Measurements from ENCODE around the gene CNOT6L.

GRCh38 chr4:77695774-77696173 is 123.4 kb downstream of the CNOT6L start:
- TF ChIP-seq SMC3 (IDR thresholded peaks at IDR 0.05) (no peak), JUN (IDR thresholded peaks at IDR 0.05) (no peak), CEBPB (IDR thresholded peaks at IDR 0.05) (0 out of 4 replicates have a peak, but pooled peaks of 1 of the 2 experiments have one; percentile 12), POLR2A (IDR thresholded peaks at IDR 0.05; ENCODE audit: low read length) (no peak), MAZ (IDR thresholded peaks at IDR 0.05; ENCODE audit: borderline replicate concordance, low read depth, low read length) (no peak), CBX8 (IDR thresholded peaks at IDR 0.05) (no peak), NR3C1 (IDR thresholded peaks at IDR 0.05) (no peak), RNF2 (IDR thresholded peaks at IDR 0.05; ENCODE audit: borderline replicate concordance, low read depth) (no peak), CHD2 (IDR thresholded peaks at IDR 0.05; ENCODE audit: low read length, partially characterized antibody) (no peak), HOXA7 (CRISPR knock-in tag; IDR thresholded peaks at IDR 0.05) (no peak)
- TF ChIP-seq, protein P1, sequence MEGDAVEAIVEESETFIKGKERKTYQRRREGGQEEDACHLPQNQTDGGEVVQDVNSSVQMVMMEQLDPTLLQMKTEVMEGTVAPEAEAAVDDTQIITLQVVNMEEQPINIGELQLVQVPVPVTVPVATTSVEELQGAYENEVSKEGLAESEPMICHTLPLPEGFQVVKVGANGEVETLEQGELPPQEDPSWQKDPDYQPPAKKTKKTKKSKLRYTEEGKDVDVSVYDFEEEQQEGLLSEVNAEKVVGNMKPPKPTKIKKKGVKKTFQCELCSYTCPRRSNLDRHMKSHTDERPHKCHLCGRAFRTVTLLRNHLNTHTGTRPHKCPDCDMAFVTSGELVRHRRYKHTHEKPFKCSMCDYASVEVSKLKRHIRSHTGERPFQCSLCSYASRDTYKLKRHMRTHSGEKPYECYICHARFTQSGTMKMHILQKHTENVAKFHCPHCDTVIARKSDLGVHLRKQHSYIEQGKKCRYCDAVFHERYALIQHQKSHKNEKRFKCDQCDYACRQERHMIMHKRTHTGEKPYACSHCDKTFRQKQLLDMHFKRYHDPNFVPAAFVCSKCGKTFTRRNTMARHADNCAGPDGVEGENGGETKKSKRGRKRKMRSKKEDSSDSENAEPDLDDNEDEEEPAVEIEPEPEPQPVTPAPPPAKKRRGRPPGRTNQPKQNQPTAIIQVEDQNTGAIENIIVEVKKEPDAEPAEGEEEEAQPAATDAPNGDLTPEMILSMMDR (IDR thresholded peaks at IDR 0.05), result no peak
- TF ChIP-seq, protein P2, sequence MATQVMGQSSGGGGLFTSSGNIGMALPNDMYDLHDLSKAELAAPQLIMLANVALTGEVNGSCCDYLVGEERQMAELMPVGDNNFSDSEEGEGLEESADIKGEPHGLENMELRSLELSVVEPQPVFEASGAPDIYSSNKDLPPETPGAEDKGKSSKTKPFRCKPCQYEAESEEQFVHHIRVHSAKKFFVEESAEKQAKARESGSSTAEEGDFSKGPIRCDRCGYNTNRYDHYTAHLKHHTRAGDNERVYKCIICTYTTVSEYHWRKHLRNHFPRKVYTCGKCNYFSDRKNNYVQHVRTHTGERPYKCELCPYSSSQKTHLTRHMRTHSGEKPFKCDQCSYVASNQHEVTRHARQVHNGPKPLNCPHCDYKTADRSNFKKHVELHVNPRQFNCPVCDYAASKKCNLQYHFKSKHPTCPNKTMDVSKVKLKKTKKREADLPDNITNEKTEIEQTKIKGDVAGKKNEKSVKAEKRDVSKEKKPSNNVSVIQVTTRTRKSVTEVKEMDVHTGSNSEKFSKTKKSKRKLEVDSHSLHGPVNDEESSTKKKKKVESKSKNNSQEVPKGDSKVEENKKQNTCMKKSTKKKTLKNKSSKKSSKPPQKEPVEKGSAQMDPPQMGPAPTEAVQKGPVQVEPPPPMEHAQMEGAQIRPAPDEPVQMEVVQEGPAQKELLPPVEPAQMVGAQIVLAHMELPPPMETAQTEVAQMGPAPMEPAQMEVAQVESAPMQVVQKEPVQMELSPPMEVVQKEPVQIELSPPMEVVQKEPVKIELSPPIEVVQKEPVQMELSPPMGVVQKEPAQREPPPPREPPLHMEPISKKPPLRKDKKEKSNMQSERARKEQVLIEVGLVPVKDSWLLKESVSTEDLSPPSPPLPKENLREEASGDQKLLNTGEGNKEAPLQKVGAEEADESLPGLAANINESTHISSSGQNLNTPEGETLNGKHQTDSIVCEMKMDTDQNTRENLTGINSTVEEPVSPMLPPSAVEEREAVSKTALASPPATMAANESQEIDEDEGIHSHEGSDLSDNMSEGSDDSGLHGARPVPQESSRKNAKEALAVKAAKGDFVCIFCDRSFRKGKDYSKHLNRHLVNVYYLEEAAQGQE (IDR thresholded peaks at IDR 0.05), result no peak
